ENCODE data around the gene SUSD6. TPM values are rescaled to one million over a fixed set of nuclear protein-coding genes. Genes with fewer than 3 reads are reported as not detected.
A peak's percentile ranks its signal among the peaks of the same experiment; 100 is the strongest.

Gene SUSD6
- total RNA-seq, 1 donor from 2014 or later = 22.3 TPM

DNA sequence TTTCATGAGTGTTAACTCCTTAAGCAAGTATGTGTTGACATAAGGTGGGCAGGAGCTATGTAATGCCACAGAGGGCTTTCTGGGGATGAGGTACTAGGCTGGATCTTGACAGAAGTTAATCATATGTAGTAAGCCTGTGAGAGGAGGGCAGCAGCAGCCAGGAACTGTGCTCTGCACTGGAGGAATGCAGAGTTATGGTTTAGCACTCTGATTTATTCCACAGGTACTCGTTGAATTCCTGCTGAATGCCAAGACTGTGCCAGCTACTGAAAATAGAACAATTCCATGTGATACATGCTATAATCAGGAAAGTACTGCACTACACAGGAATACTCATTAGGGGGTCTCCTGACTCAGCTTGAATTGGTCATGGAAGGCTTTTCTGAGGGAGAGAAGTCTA, 58.7 kb downstream of the SUSD6 start:
- H3K4me1 Mint-ChIP-seq (ENCODE audit: low read depth) = peaks cover 52% of the 10 kb centered on the region
- no peak for TF ChIP-seq CTCF (IDR thresholded peaks at IDR 0.05; ENCODE audit: unreplicated experiment)
- no peak overlapping the region for H3K4me3 Mint-ChIP-seq (ENCODE audit: low read depth)
- H3K36me3 Mint-ChIP-seq (ENCODE audit: insufficient read depth) = peaks cover 2% of the 10 kb centered on the region
- no peaks in the 10 kb centered on the region for H3K27me3 Mint-ChIP-seq
- H3K27ac Mint-ChIP-seq = peak overlapping the region; percentile 31
- DNase-seq (ENCODE audit: low spot score, unreplicated experiment) = no peak
- H3K9me3 Mint-ChIP-seq (ENCODE audit: low read depth) = no peaks in the 10 kb centered on the region

GRCh38 chr14:69671365-69672030, 60.1 kb downstream of the SUSD6 start:
- H3K27ac Mint-ChIP-seq = no peak overlapping the region
- no peak overlapping the region for H3K4me3 Mint-ChIP-seq (ENCODE audit: low read depth)
- DNase-seq (ENCODE audit: low spot score, unreplicated experiment) = no peak
- TF ChIP-seq CTCF (IDR thresholded peaks at IDR 0.05; ENCODE audit: unreplicated experiment) = no peak
- peaks cover 2% of the 10 kb centered on the region for H3K36me3 Mint-ChIP-seq (ENCODE audit: insufficient read depth)
- peaks cover 42% of the 10 kb centered on the region for H3K4me1 Mint-ChIP-seq (ENCODE audit: low read depth)
- H3K9me3 Mint-ChIP-seq (ENCODE audit: low read depth) = no peaks in the 10 kb centered on the region
- H3K27me3 Mint-ChIP-seq = no peaks in the 10 kb centered on the region

- no peaks in the 10 kb centered on the region for H3K27me3 Mint-ChIP-seq
- no peak overlapping the region for H3K4me3 Mint-ChIP-seq (ENCODE audit: low read depth)
- TF ChIP-seq CTCF (IDR thresholded peaks at IDR 0.05; ENCODE audit: unreplicated experiment) = no peak
- no peak overlapping the region for H3K27ac Mint-ChIP-seq
- peaks cover 5% of the 10 kb centered on the region for H3K36me3 Mint-ChIP-seq (ENCODE audit: insufficient read depth)
- H3K4me1 Mint-ChIP-seq (ENCODE audit: low read depth) = peaks cover 36% of the 10 kb centered on the region
- H3K9me3 Mint-ChIP-seq (ENCODE audit: low read depth) = no peaks in the 10 kb centered on the region
- DNase-seq (ENCODE audit: low spot score, unreplicated experiment) = no peak
Measured at GRCh38 chr14:69672356-69672755, 61.0 kb downstream of the SUSD6 start.

GRCh38 chr14:69673104-69673503, 61.7 kb downstream of the SUSD6 start:
- Mint-ChIP-seq H3K9me3 (ENCODE audit: low read depth) (no peaks in the 10 kb centered on the region), H3K4me1 (ENCODE audit: low read depth) (peaks cover 34% of the 10 kb centered on the region), H3K27ac (no peak overlapping the region), H3K27me3 (no peaks in the 10 kb centered on the region), H3K36me3 (ENCODE audit: insufficient read depth) (peaks cover 3% of the 10 kb centered on the region), H3K4me3 (ENCODE audit: low read depth) (no peak overlapping the region)
- no peak for TF ChIP-seq CTCF (IDR thresholded peaks at IDR 0.05; ENCODE audit: unreplicated experiment)
- no peak for DNase-seq (ENCODE audit: low spot score, unreplicated experiment)

GRCh38 chr14:69673578-69674305, 62.3 kb downstream of the SUSD6 start:
- Mint-ChIP-seq H3K27ac (peak overlapping the region; percentile 67), H3K27me3 (no peaks in the 10 kb centered on the region), H3K36me3 (ENCODE audit: insufficient read depth) (peaks cover 3% of the 10 kb centered on the region), H3K4me1 (ENCODE audit: low read depth) (peaks cover 34% of the 10 kb centered on the region), H3K9me3 (ENCODE audit: low read depth) (no peaks in the 10 kb centered on the region), H3K4me3 (ENCODE audit: low read depth) (no peak overlapping the region)
- no peak for DNase-seq (ENCODE audit: low spot score, unreplicated experiment)
- TF ChIP-seq CTCF (IDR thresholded peaks at IDR 0.05; ENCODE audit: unreplicated experiment) = no peak

Data from progenitor cell of endocrine pancreas (in vitro differentiated cells).